ENCODE measurements around the gene TTC23. TPM values are rescaled to one million over a fixed set of nuclear protein-coding genes. Genes with fewer than 3 reads are reported as not detected.

The TTC23 gene
- total RNA-seq, 1 experiment from 2014 or later: 17.8 TPM

- no peak for TF ChIP-seq ATF6 (CRISPR knock-in tag; IDR thresholded peaks at IDR 0.05)
- TF ChIP-seq ZNF416 (CRISPR knock-in tag; IDR thresholded peaks at IDR 0.05): no peak
- no peak for TF ChIP-seq CREB1 (CRISPR knock-in tag; IDR thresholded peaks at IDR 0.05)
- TF ChIP-seq, protein P1, sequence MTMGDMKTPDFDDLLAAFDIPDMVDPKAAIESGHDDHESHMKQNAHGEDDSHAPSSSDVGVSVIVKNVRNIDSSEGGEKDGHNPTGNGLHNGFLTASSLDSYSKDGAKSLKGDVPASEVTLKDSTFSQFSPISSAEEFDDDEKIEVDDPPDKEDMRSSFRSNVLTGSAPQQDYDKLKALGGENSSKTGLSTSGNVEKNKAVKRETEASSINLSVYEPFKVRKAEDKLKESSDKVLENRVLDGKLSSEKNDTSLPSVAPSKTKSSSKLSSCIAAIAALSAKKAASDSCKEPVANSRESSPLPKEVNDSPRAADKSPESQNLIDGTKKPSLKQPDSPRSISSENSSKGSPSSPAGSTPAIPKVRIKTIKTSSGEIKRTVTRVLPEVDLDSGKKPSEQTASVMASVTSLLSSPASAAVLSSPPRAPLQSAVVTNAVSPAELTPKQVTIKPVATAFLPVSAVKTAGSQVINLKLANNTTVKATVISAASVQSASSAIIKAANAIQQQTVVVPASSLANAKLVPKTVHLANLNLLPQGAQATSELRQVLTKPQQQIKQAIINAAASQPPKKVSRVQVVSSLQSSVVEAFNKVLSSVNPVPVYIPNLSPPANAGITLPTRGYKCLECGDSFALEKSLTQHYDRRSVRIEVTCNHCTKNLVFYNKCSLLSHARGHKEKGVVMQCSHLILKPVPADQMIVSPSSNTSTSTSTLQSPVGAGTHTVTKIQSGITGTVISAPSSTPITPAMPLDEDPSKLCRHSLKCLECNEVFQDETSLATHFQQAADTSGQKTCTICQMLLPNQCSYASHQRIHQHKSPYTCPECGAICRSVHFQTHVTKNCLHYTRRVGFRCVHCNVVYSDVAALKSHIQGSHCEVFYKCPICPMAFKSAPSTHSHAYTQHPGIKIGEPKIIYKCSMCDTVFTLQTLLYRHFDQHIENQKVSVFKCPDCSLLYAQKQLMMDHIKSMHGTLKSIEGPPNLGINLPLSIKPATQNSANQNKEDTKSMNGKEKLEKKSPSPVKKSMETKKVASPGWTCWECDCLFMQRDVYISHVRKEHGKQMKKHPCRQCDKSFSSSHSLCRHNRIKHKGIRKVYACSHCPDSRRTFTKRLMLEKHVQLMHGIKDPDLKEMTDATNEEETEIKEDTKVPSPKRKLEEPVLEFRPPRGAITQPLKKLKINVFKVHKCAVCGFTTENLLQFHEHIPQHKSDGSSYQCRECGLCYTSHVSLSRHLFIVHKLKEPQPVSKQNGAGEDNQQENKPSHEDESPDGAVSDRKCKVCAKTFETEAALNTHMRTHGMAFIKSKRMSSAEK (CRISPR knock-in tag; IDR thresholded peaks at IDR 0.05; ENCODE audit: borderline replicate concordance): no peak
- TF ChIP-seq TP53 (CRISPR knock-in tag; IDR thresholded peaks at IDR 0.05): no peak
- TF ChIP-seq ZNF263 (CRISPR knock-in tag; IDR thresholded peaks at IDR 0.05; ENCODE audit: low read depth): no peak
- TF ChIP-seq, protein P2, sequence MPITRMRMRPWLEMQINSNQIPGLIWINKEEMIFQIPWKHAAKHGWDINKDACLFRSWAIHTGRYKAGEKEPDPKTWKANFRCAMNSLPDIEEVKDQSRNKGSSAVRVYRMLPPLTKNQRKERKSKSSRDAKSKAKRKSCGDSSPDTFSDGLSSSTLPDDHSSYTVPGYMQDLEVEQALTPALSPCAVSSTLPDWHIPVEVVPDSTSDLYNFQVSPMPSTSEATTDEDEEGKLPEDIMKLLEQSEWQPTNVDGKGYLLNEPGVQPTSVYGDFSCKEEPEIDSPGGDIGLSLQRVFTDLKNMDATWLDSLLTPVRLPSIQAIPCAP (CRISPR knock-in tag; IDR thresholded peaks at IDR 0.05): no peak
- TF ChIP-seq ZNF219 (CRISPR knock-in tag; IDR thresholded peaks at IDR 0.05; ENCODE audit: borderline replicate concordance): no peak
- TF ChIP-seq, protein P3, sequence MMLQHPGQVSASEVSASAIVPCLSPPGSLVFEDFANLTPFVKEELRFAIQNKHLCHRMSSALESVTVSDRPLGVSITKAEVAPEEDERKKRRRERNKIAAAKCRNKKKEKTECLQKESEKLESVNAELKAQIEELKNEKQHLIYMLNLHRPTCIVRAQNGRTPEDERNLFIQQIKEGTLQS (CRISPR knock-in tag; conservative IDR thresholded peaks at IDR 0.05): no peak
- TF ChIP-seq, protein P4, sequence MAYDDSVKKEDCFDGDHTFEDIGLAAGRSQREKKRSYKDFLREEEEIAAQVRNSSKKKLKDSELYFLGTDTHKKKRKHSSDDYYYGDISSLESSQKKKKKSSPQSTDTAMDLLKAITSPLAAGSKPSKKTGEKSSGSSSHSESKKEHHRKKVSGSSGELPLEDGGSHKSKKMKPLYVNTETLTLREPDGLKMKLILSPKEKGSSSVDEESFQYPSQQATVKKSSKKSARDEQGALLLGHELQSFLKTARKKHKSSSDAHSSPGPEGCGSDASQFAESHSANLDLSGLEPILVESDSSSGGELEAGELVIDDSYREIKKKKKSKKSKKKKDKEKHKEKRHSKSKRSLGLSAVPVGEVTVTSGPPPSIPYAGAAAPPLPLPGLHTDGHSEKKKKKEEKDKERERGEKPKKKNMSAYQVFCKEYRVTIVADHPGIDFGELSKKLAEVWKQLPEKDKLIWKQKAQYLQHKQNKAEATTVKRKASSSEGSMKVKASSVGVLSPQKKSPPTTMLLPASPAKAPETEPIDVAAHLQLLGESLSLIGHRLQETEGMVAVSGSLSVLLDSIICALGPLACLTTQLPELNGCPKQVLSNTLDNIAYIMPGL (CRISPR knock-in tag; IDR thresholded peaks at IDR 0.05): peak; percentile 85; the same call in 1 of the 2 replicates
- TF ChIP-seq E2F5 (CRISPR knock-in tag; IDR thresholded peaks at IDR 0.05): peak; percentile 48; the same call in 1 of the 2 replicates
- TF ChIP-seq ZNF232 (CRISPR knock-in tag; IDR thresholded peaks at IDR 0.05): no peak
- TF ChIP-seq ZNF423 (CRISPR knock-in tag; IDR thresholded peaks at IDR 0.05): peak; percentile 75
- TF ChIP-seq, protein P5, sequence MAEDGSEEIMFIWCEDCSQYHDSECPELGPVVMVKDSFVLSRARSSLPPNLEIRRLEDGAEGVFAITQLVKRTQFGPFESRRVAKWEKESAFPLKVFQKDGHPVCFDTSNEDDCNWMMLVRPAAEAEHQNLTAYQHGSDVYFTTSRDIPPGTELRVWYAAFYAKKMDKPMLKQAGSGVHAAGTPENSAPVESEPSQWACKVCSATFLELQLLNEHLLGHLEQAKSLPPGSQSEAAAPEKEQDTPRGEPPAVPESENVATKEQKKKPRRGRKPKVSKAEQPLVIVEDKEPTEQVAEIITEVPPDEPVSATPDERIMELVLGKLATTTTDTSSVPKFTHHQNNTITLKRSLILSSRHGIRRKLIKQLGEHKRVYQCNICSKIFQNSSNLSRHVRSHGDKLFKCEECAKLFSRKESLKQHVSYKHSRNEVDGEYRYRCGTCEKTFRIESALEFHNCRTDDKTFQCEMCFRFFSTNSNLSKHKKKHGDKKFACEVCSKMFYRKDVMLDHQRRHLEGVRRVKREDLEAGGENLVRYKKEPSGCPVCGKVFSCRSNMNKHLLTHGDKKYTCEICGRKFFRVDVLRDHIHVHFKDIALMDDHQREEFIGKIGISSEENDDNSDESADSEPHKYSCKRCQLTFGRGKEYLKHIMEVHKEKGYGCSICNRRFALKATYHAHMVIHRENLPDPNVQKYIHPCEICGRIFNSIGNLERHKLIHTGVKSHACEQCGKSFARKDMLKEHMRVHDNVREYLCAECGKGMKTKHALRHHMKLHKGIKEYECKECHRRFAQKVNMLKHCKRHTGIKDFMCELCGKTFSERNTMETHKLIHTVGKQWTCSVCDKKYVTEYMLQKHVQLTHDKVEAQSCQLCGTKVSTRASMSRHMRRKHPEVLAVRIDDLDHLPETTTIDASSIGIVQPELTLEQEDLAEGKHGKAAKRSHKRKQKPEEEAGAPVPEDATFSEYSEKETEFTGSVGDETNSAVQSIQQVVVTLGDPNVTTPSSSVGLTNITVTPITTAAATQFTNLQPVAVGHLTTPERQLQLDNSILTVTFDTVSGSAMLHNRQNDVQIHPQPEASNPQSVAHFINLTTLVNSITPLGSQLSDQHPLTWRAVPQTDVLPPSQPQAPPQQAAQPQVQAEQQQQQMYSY (CRISPR knock-in tag; IDR thresholded peaks at IDR 0.05): no peak
- TF ChIP-seq MYBL2 (CRISPR knock-in tag; IDR thresholded peaks at IDR 0.05): peak; percentile 42; the same call in 1 of the 2 replicates
- no peak for TF ChIP-seq HMGA2 (CRISPR knock-in tag; IDR thresholded peaks at IDR 0.05)
- peak; percentile 62 for TF ChIP-seq CTCF (IDR thresholded peaks at IDR 0.05)
These were observed 148.9 kb downstream of the TTC23 start (continued) for GRCh38 chr15:99100245-99101173.

Measured in WTC11 (cell line).